Measurements from ENCODE around the gene FAM13B. TPM values are rescaled to one million over a fixed set of nuclear protein-coding genes. Genes with fewer than 3 reads are reported as not detected.

Gene FAM13B
- polyA plus RNA-seq, 3 donors, result 11.5 to 17.0 (median 12.9) TPM

- H3K9me3 Mint-ChIP-seq, result no peaks in the 10 kb centered on the region
- WGBS (ENCODE audit: insufficient coverage), result no CpG with 5 or more reads among the region's 1 CpG
- Histone ChIP-seq H3K4me3 (replicated peaks in 1 of 3; ENCODE audit: low read depth in 2 of 3, low read length in 3 of 3) (no peak overlapping the region), H3K9me3 (replicated peaks in 1 of 2; ENCODE audit: control insufficient read depth in 1 of 2, insufficient read depth in 1 of 2, low read length in 2 of 2) (no peaks in the 10 kb centered on the region), H3K4me1 (ENCODE audit: control insufficient read depth in 1 of 2, insufficient read depth in 2 of 2, low read length in 2 of 2) (no peaks in the 10 kb centered on the region), H3K4me2 (replicated peaks; ENCODE audit: extremely low read depth, low read length, poor library complexity, severe bottlenecking) (no peak overlapping the region), H2AFZ (ENCODE audit: insufficient read depth, low read depth, low read length, poor library complexity, severe bottlenecking) (no peak overlapping the region), H3K27me3 (ENCODE audit: control insufficient read depth in 2 of 2, insufficient read depth in 2 of 2, low read length in 2 of 2) (no peaks in the 10 kb centered on the region), H3K27ac (ENCODE audit: low read depth in 1 of 2, low read length in 2 of 2) (no peak overlapping the region), H3K36me3 (replicated peaks in 1 of 2; ENCODE audit: control insufficient read depth in 1 of 2, insufficient read depth in 2 of 2, low read length in 2 of 2) (peaks cover 24 to 41% of the 10 kb centered on the region in 2 donors), H4K20me1 (ENCODE audit: insufficient read depth, low read length) (no peaks in the 10 kb centered on the region), H3K79me2 (ENCODE audit: insufficient read depth, low read length) (no peaks in the 10 kb centered on the region), H3K9ac (ENCODE audit: insufficient read depth, low read length, poor library complexity, severe bottlenecking) (no peak overlapping the region)
- peaks cover 31 to 37% of the 10 kb centered on the region in 2 donors for H3K36me3 Mint-ChIP-seq
- peak overlapping the region in 1 of 7 donors; percentile 55 for H3K27ac Mint-ChIP-seq
- no peaks in the 10 kb centered on the region for H3K4me1 Mint-ChIP-seq
- intact Hi-C loops (cut with micrococcal nuclease), result no loop called here
- TF ChIP-seq CTCF (IDR thresholded peaks at IDR 0.05), result no peak
- no peak for DNase-seq
- no peaks in the 10 kb centered on the region for H3K27me3 Mint-ChIP-seq (ENCODE audit: low read depth in 3 of 3)
- H3K4me3 Mint-ChIP-seq, result no peak overlapping the region
Observed at GRCh38 chr5:137935190-137935589, 97.7 kb downstream of the FAM13B start.

GRCh38 chr5:137933491-137933911, 99.4 kb downstream of the FAM13B start:
- no peak overlapping the region for H2AFZ ChIP-seq (ENCODE audit: insufficient read depth, low read depth, low read length, poor library complexity, severe bottlenecking)
- no peaks in the 10 kb centered on the region for H3K27me3 Mint-ChIP-seq (ENCODE audit: low read depth in 3 of 3)
- no peak overlapping the region for H3K27ac Mint-ChIP-seq
- H3K79me2 ChIP-seq (ENCODE audit: insufficient read depth, low read length), result no peaks in the 10 kb centered on the region
- no peak for TF ChIP-seq CTCF (IDR thresholded peaks at IDR 0.05)
- no peak for DNase-seq
- intact Hi-C loops (cut with micrococcal nuclease), result no loop called here
- H3K27ac ChIP-seq (ENCODE audit: low read depth in 1 of 2, low read length in 2 of 2), result no peak overlapping the region
- H3K4me3 Mint-ChIP-seq, result no peak overlapping the region
- no peak overlapping the region for H3K4me2 ChIP-seq (replicated peaks; ENCODE audit: extremely low read depth, low read length, poor library complexity, severe bottlenecking)
- WGBS (ENCODE audit: insufficient coverage), result 29% methylated on average over 1 of the region's 3 CpGs
- H3K4me1 Mint-ChIP-seq, result no peaks in the 10 kb centered on the region
- H3K9ac ChIP-seq (ENCODE audit: insufficient read depth, low read length, poor library complexity, severe bottlenecking), result no peak overlapping the region
- H3K27me3 ChIP-seq (ENCODE audit: control insufficient read depth in 2 of 2, insufficient read depth in 2 of 2, low read length in 2 of 2), result no peaks in the 10 kb centered on the region
- H3K9me3 Mint-ChIP-seq, result no peaks in the 10 kb centered on the region
- no peaks in the 10 kb centered on the region for H3K4me1 ChIP-seq (ENCODE audit: control insufficient read depth in 1 of 2, insufficient read depth in 2 of 2, low read length in 2 of 2)
- H4K20me1 ChIP-seq (ENCODE audit: insufficient read depth, low read length), result no peaks in the 10 kb centered on the region
- H3K36me3 ChIP-seq (replicated peaks in 1 of 2; ENCODE audit: control insufficient read depth in 1 of 2, insufficient read depth in 2 of 2, low read length in 2 of 2), result peaks cover 7 to 27% of the 10 kb centered on the region in 2 donors
- peaks cover 22 to 32% of the 10 kb centered on the region in 2 donors for H3K36me3 Mint-ChIP-seq
- H3K4me3 ChIP-seq (replicated peaks in 1 of 3; ENCODE audit: low read depth in 2 of 3, low read length in 3 of 3), result no peak overlapping the region
- no peaks in the 10 kb centered on the region for H3K9me3 ChIP-seq (replicated peaks in 1 of 2; ENCODE audit: control insufficient read depth in 1 of 2, insufficient read depth in 1 of 2, low read length in 2 of 2)
